ENCODE data around the gene CAPN6.

Gene CAPN6

GRCh38 chrX:111265486-111265885, 4.8 kb downstream of the CAPN6 start:
- Histone ChIP-seq H2AK5ac (ENCODE audit: low read depth, low read length) (no peak overlapping the region), H3K27me3 (ENCODE audit: control insufficient read depth in 3 of 3, insufficient read depth in 3 of 3, low read depth in 1 of 3, low read length in 3 of 3) (peaks cover 0 to 27% (median 0%) of the 10 kb centered on the region in 3 experiments), H3K9me3 (replicated peaks in 1 of 2; ENCODE audit: control insufficient read depth in 2 of 2, insufficient read depth in 1 of 2, low read depth in 1 of 2, low read length in 2 of 2) (no peaks in the 10 kb centered on the region), H2BK5ac (ENCODE audit: low read length) (no peak overlapping the region), H3K9ac (ENCODE audit: low read depth, low read length, poor library complexity) (no peak overlapping the region), H2AFZ (ENCODE audit: low read length) (no peak overlapping the region), H2BK12ac (ENCODE audit: low read length) (no peak overlapping the region), H3K4me1 (ENCODE audit: control insufficient read depth in 2 of 2, insufficient read depth in 1 of 2, low read depth in 1 of 2, low read length in 2 of 2) (peaks cover 0 to 5% of the 10 kb centered on the region in 2 donors), H3K4me3 (ENCODE audit: low read length in 2 of 2) (no peak overlapping the region), H3K27ac (replicated peaks; ENCODE audit: low read length) (no peak overlapping the region), H3K4ac (ENCODE audit: low read length) (no peak overlapping the region), H3K23ac (ENCODE audit: low read depth, low read length, poor library complexity) (no peak overlapping the region), H2BK120ac (ENCODE audit: low read depth, low read length) (no peak overlapping the region), H3K14ac (ENCODE audit: low read length) (no peak overlapping the region), H4K91ac (ENCODE audit: low read depth, low read length, poor library complexity) (no peak overlapping the region), H2BK15ac (ENCODE audit: low read length) (no peak overlapping the region), H3K4me2 (ENCODE audit: insufficient read depth, low read length, poor library complexity, severe bottlenecking) (no peak overlapping the region), H3K18ac (ENCODE audit: low read length) (no peak overlapping the region), H3K36me3 (replicated peaks in 1 of 2; ENCODE audit: control insufficient read depth in 2 of 2, insufficient read depth in 2 of 2, low read length in 2 of 2) (no peaks in the 10 kb centered on the region), H3K79me1 (ENCODE audit: low read depth, low read length) (no peaks in the 10 kb centered on the region), H4K8ac (ENCODE audit: low read depth, low read length) (no peak overlapping the region)
- no peak for DNase-seq (ENCODE audit: low spot score)
- no CpG with 5 or more reads among the region's 2 CpGs for whole genome bisulfite sequencing, 2 donors (ENCODE audit: extremely low coverage in 2 of 2, insufficient read length in 2 of 2, insufficient replicate concordance in 1 of 2)

DNA sequence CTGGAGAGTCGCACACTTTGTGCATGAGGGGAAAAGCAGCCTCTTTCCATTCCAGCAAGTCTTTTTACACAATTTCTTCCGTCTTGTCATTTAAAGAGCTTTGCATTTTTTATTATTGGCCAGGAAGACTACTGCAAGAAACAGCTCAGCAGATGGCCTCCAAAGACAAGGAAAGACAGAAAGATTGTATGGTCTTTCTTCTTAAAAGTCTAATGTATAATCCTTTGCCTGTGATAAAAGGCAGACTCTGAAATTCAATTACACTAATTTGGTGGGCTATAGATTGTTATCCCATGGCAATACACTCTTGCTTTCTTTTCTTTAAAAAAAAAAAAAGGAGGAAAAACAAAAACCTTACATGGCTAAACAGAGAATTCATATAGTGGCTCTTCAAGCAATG, 5.9 kb downstream of the CAPN6 start:
- Histone ChIP-seq H4K8ac (ENCODE audit: low read depth, low read length) (no peak overlapping the region), H2BK5ac (ENCODE audit: low read length) (no peak overlapping the region), H3K23ac (ENCODE audit: low read depth, low read length, poor library complexity) (no peak overlapping the region), H2BK12ac (ENCODE audit: low read length) (no peak overlapping the region), H3K27ac (replicated peaks; ENCODE audit: low read length) (no peak overlapping the region), H3K9me3 (replicated peaks in 1 of 2; ENCODE audit: control insufficient read depth in 2 of 2, insufficient read depth in 1 of 2, low read depth in 1 of 2, low read length in 2 of 2) (no peaks in the 10 kb centered on the region), H2BK120ac (ENCODE audit: low read depth, low read length) (no peak overlapping the region), H3K9ac (ENCODE audit: low read depth, low read length, poor library complexity) (no peak overlapping the region), H3K36me3 (replicated peaks in 1 of 2; ENCODE audit: control insufficient read depth in 2 of 2, insufficient read depth in 2 of 2, low read length in 2 of 2) (no peaks in the 10 kb centered on the region), H3K79me1 (ENCODE audit: low read depth, low read length) (no peaks in the 10 kb centered on the region), H3K14ac (ENCODE audit: low read length) (no peak overlapping the region), H3K4ac (ENCODE audit: low read length) (no peak overlapping the region), H3K27me3 (ENCODE audit: control insufficient read depth in 3 of 3, insufficient read depth in 3 of 3, low read depth in 1 of 3, low read length in 3 of 3) (peaks cover 0 to 22% (median 0%) of the 10 kb centered on the region in 3 experiments), H2AFZ (ENCODE audit: low read length) (no peak overlapping the region), H4K91ac (ENCODE audit: low read depth, low read length, poor library complexity) (no peak overlapping the region), H3K18ac (ENCODE audit: low read length) (no peak overlapping the region), H3K4me2 (ENCODE audit: insufficient read depth, low read length, poor library complexity, severe bottlenecking) (no peak overlapping the region), H2AK5ac (ENCODE audit: low read depth, low read length) (no peak overlapping the region), H3K4me1 (ENCODE audit: control insufficient read depth in 2 of 2, insufficient read depth in 1 of 2, low read depth in 1 of 2, low read length in 2 of 2) (peaks cover 0 to 5% of the 10 kb centered on the region in 2 donors), H2BK15ac (ENCODE audit: low read length) (no peak overlapping the region), H3K4me3 (ENCODE audit: low read length in 2 of 2) (no peak overlapping the region)
- DNase-seq (ENCODE audit: low spot score) = no peak
- no CpG with 5 or more reads among the region's 2 CpGs for WGBS, 2 donors (ENCODE audit: extremely low coverage in 2 of 2, insufficient read length in 2 of 2, insufficient replicate concordance in 1 of 2)

GRCh38 chrX:111262086-111262485, 8.2 kb downstream of the CAPN6 start:
- H3K18ac ChIP-seq (ENCODE audit: low read length) = no peak overlapping the region
- H3K36me3 ChIP-seq (replicated peaks in 1 of 2; ENCODE audit: control insufficient read depth in 2 of 2, insufficient read depth in 2 of 2, low read length in 2 of 2) = no peaks in the 10 kb centered on the region
- H2BK15ac ChIP-seq (ENCODE audit: low read length) = no peak overlapping the region
- H2BK12ac ChIP-seq (ENCODE audit: low read length) = no peak overlapping the region
- no peaks in the 10 kb centered on the region for H3K9me3 ChIP-seq (replicated peaks in 1 of 2; ENCODE audit: control insufficient read depth in 2 of 2, insufficient read depth in 1 of 2, low read depth in 1 of 2, low read length in 2 of 2)
- no peak overlapping the region for H2AFZ ChIP-seq (ENCODE audit: low read length)
- H3K4me3 ChIP-seq (ENCODE audit: low read length in 2 of 2) = no peak overlapping the region
- no peak for DNase-seq (ENCODE audit: low spot score)
- peaks cover 0 to 3% of the 10 kb centered on the region in 2 donors for H3K4me1 ChIP-seq (ENCODE audit: control insufficient read depth in 2 of 2, insufficient read depth in 1 of 2, low read depth in 1 of 2, low read length in 2 of 2)
- no peak overlapping the region for H3K4ac ChIP-seq (ENCODE audit: low read length)
- H4K8ac ChIP-seq (ENCODE audit: low read depth, low read length) = no peak overlapping the region
- H3K9ac ChIP-seq (ENCODE audit: low read depth, low read length, poor library complexity) = no peak overlapping the region
- H2AK5ac ChIP-seq (ENCODE audit: low read depth, low read length) = no peak overlapping the region
- H3K79me1 ChIP-seq (ENCODE audit: low read depth, low read length) = no peaks in the 10 kb centered on the region
- no peak overlapping the region for H3K27ac ChIP-seq (replicated peaks; ENCODE audit: low read length)
- no peak overlapping the region for H3K14ac ChIP-seq (ENCODE audit: low read length)
- H3K23ac ChIP-seq (ENCODE audit: low read depth, low read length, poor library complexity) = no peak overlapping the region
- H3K4me2 ChIP-seq (ENCODE audit: insufficient read depth, low read length, poor library complexity, severe bottlenecking) = no peak overlapping the region
- no CpG with 5 or more reads among the region's 3 CpGs for WGBS, 2 donors (ENCODE audit: extremely low coverage in 2 of 2, insufficient read length in 2 of 2, insufficient replicate concordance in 1 of 2)
- H2BK120ac ChIP-seq (ENCODE audit: low read depth, low read length) = no peak overlapping the region
- H2BK5ac ChIP-seq (ENCODE audit: low read length) = no peak overlapping the region
- H3K27me3 ChIP-seq (ENCODE audit: control insufficient read depth in 3 of 3, insufficient read depth in 3 of 3, low read depth in 1 of 3, low read length in 3 of 3) = peaks cover 0 to 21% (median 0%) of the 10 kb centered on the region in 3 experiments
- no peak overlapping the region for H4K91ac ChIP-seq (ENCODE audit: low read depth, low read length, poor library complexity)

DNA sequence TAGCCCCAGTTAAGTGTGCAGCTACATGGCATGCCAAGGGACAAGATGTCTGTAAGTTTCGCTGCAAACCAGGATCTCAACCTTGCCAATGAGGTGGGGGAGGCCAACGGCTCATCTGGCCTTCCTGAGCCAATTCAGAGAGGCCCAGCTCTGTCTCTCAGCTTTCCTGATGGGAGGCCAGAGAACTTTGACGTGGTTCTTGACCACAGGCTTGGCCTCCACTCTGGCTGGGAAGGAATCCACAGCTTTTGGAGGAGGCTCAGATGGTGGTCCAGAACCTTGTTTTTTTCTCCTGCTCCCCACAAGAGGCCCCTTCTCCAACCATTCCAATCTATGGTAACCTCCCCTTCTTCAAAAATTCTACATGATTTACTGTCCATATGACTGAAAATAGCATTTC, 9.8 kb downstream of the CAPN6 start:
- Histone ChIP-seq H3K27me3 (ENCODE audit: control insufficient read depth in 3 of 3, insufficient read depth in 3 of 3, low read depth in 1 of 3, low read length in 3 of 3) (peaks cover 0 to 9% (median 0%) of the 10 kb centered on the region in 3 experiments), H2AK5ac (ENCODE audit: low read depth, low read length) (no peak overlapping the region), H3K27ac (replicated peaks; ENCODE audit: low read length) (no peak overlapping the region), H2BK120ac (ENCODE audit: low read depth, low read length) (no peak overlapping the region), H2BK15ac (ENCODE audit: low read length) (no peak overlapping the region), H3K4me2 (ENCODE audit: insufficient read depth, low read length, poor library complexity, severe bottlenecking) (no peak overlapping the region), H2AFZ (ENCODE audit: low read length) (no peak overlapping the region), H4K8ac (ENCODE audit: low read depth, low read length) (no peak overlapping the region), H3K36me3 (replicated peaks in 1 of 2; ENCODE audit: control insufficient read depth in 2 of 2, insufficient read depth in 2 of 2, low read length in 2 of 2) (no peaks in the 10 kb centered on the region), H3K14ac (ENCODE audit: low read length) (no peak overlapping the region), H3K9ac (ENCODE audit: low read depth, low read length, poor library complexity) (no peak overlapping the region), H3K4ac (ENCODE audit: low read length) (no peak overlapping the region), H4K91ac (ENCODE audit: low read depth, low read length, poor library complexity) (no peak overlapping the region), H3K79me1 (ENCODE audit: low read depth, low read length) (no peaks in the 10 kb centered on the region), H3K4me1 (ENCODE audit: control insufficient read depth in 2 of 2, insufficient read depth in 1 of 2, low read depth in 1 of 2, low read length in 2 of 2) (peaks cover 0 to 3% of the 10 kb centered on the region in 2 donors), H3K9me3 (replicated peaks in 1 of 2; ENCODE audit: control insufficient read depth in 2 of 2, insufficient read depth in 1 of 2, low read depth in 1 of 2, low read length in 2 of 2) (no peaks in the 10 kb centered on the region), H3K23ac (ENCODE audit: low read depth, low read length, poor library complexity) (no peak overlapping the region), H2BK5ac (ENCODE audit: low read length) (no peak overlapping the region), H2BK12ac (ENCODE audit: low read length) (no peak overlapping the region), H3K18ac (ENCODE audit: low read length) (no peak overlapping the region), H3K4me3 (ENCODE audit: low read length in 2 of 2) (no peak overlapping the region)
- WGBS, 2 donors (ENCODE audit: extremely low coverage in 2 of 2, insufficient read length in 2 of 2, insufficient replicate concordance in 1 of 2) = no CpG with 5 or more reads among the region's 3 CpGs
- DNase-seq (ENCODE audit: low spot score) = no peak

Measured in neuronal stem cell (in vitro differentiated cells).